T-helper 2 cell treated with Interferon-gamma antibody and Interleukin-4, amounts not matched to agents 100 ng/mL and 5 ng/mL, for 36 hours (primary cell): ENCODE data around the gene FBXW7. TPM values are rescaled to one million over a fixed set of nuclear protein-coding genes. Genes with fewer than 3 reads are reported as not detected.
"Not testable (repeated sequence)": the region's sequence is repeated elsewhere in the genome, so short reads cannot be mapped to it uniquely, and the experiment has no call there.

Experiments
- intact Hi-C: fragments of 100-400 bp; cut with micrococcal nuclease; formaldehyde crosslinking; loops from one replicate; pipeline ENCODE4 v1.15.1; 2023
- total RNA-seq: library from RNA; stranded (reverse); gene quantifications from 2 replicates; pipeline ENCODE4 v1.2.3, GENCODE V29; 2022

FBXW7 gene
- total RNA-seq, 1 donor from 2014 or later: 48.5 TPM

- intact Hi-C loops: no loop called here
Observed at GRCh38 chr4:152545088-152545487, 9.2 kb upstream of the FBXW7 start.

- intact Hi-C loops: not testable (repeated sequence)
Observed at GRCh38 chr4:152544533-152544932, 8.6 kb upstream of the FBXW7 start.

- intact Hi-C loops: no loop called here
Observed at GRCh38 chr4:152540941-152541340, 5.0 kb upstream of the FBXW7 start.

- intact Hi-C loops: no loop called here
Observed at GRCh38 chr4:152540293-152540674, 4.4 kb upstream of the FBXW7 start.

GRCh38 chr4:152539556-152540292 lies 3.8 kb upstream of the FBXW7 start:
- intact Hi-C loops: loop anchor here (5.0 to 10.0 kb wide), 3 partner anchors 105 to 988 kb away; no protein-coding TSS in a partner anchor

GRCh38 chr4:152537881-152538280 lies 2.0 kb upstream of the FBXW7 start:
- intact Hi-C loops: loop anchor here (2.0 to 10.0 kb wide), 4 partner anchors 79 to 989 kb away; no protein-coding TSS in a partner anchor

- intact Hi-C loops: loop anchor here (1.0 to 10.0 kb wide), 13 partner anchors 18 to 1437 kb away; partner anchors contain the start of genes ARFIP1, GATB, RPS3A and TIGD4
Observed at GRCh38 chr4:152536545-152537182, 772 bp upstream of the FBXW7 start.

- intact Hi-C loops: loop anchor here (5.0 to 10.0 kb wide), 3 partner anchors 109 to 992 kb away; no protein-coding TSS in a partner anchor
Observed at GRCh38 chr4:152535360-152535902, 461 bp downstream of the FBXW7 start.

GRCh38 chr4:152534541-152535359 lies 1.1 kb downstream of the FBXW7 start:
- intact Hi-C loops: loop anchor here (5.0 to 10.0 kb wide), 3 partner anchors 110 to 993 kb away; no protein-coding TSS in a partner anchor

- intact Hi-C loops: loop anchor here (10.0 kb wide), 2 partner anchors 113 to 583 kb away; no protein-coding TSS in a partner anchor
Observed at GRCh38 chr4:152531479-152531878, 4.4 kb downstream of the FBXW7 start.

GRCh38 chr4:152530600-152530999 lies 5.3 kb downstream of the FBXW7 start:
- intact Hi-C loops: loop anchor here (10.0 kb wide), 2 partner anchors 114 to 584 kb away; no protein-coding TSS in a partner anchor

- intact Hi-C loops: loop anchor here (10.0 kb wide), 2 partner anchors 115 to 585 kb away; no protein-coding TSS in a partner anchor
Observed at GRCh38 chr4:152529880-152530279, 6.0 kb downstream of the FBXW7 start.

- intact Hi-C loops: no loop called here
Observed at GRCh38 chr4:152528060-152528459, 7.8 kb downstream of the FBXW7 start.

GRCh38 chr4:152525878-152526277 lies 10.0 kb downstream of the FBXW7 start:
- intact Hi-C loops: no loop called here

- intact Hi-C loops: no loop called here
Observed at GRCh38 chr4:152524427-152524826, 11.5 kb downstream of the FBXW7 start.

GRCh38 chr4:152523731-152524130 lies 12.2 kb downstream of the FBXW7 start:
- intact Hi-C loops: no loop called here

GRCh38 chr4:152522754-152523153 lies 13.1 kb downstream of the FBXW7 start:
- intact Hi-C loops: no loop called here

- intact Hi-C loops: no loop called here
Observed at GRCh38 chr4:152522245-152522644, 13.6 kb downstream of the FBXW7 start.

GRCh38 chr4:152516156-152516555 lies 19.7 kb downstream of the FBXW7 start:
- intact Hi-C loops: no loop called here

- intact Hi-C loops: no loop called here
Observed at GRCh38 chr4:152515678-152516077, 20.2 kb downstream of the FBXW7 start.

GRCh38 chr4:152514356-152514755 lies 21.5 kb downstream of the FBXW7 start:
- intact Hi-C loops: no loop called here
